ENCODE data around the gene PLET1. TPM values are rescaled to one million over a fixed set of nuclear protein-coding genes. Genes with fewer than 3 reads are reported as not detected.

PLET1 gene
- total RNA-seq, 4 donors from 2014 or later, result not detected

GRCh38 chr11:112277941-112278340, 17.3 kb upstream of the PLET1 start:
- Histone ChIP-seq H3K27ac (no peak overlapping the region), H3K4me1 (peaks cover 0 to 8% (median 5%) of the 10 kb centered on the region in 3 donors), H3K4me3 (no peak overlapping the region), H3K9me3 (no peaks in the 10 kb centered on the region), H3K27me3 (no peaks in the 10 kb centered on the region), H3K36me3 (no peaks in the 10 kb centered on the region)
- intact Hi-C loops (cut with DNase I), result no loop called here
- TF ChIP-seq CTCF (IDR thresholded peaks at IDR 0.05) (no peak), POLR2A (IDR thresholded peaks at IDR 0.05) (no peak)
- DNase-seq, result no peak

- Histone ChIP-seq H3K36me3 (no peaks in the 10 kb centered on the region), H3K4me3 (no peak overlapping the region), H3K9me3 (no peaks in the 10 kb centered on the region), H3K27ac (no peak overlapping the region), H3K4me1 (peaks cover 0 to 8% (median 5%) of the 10 kb centered on the region in 3 donors), H3K27me3 (no peaks in the 10 kb centered on the region)
- DNase-seq, result no peak
- TF ChIP-seq POLR2A (IDR thresholded peaks at IDR 0.05) (no peak), CTCF (IDR thresholded peaks at IDR 0.05) (no peak)
- intact Hi-C loops (cut with DNase I), result no loop called here
- 70 to 78% methylated on average over 1 of the region's 1 CpG for WGBS, 2 donors
Measured at GRCh38 chr11:112277029-112277428, 16.4 kb upstream of the PLET1 start.

GRCh38 chr11:112274007-112274783, 13.5 kb upstream of the PLET1 start:
- Histone ChIP-seq H3K27ac (no peak overlapping the region), H3K4me1 (no peaks in the 10 kb centered on the region), H3K36me3 (no peaks in the 10 kb centered on the region), H3K4me3 (no peak overlapping the region), H3K9me3 (no peaks in the 10 kb centered on the region), H3K27me3 (no peaks in the 10 kb centered on the region)
- 89 to 92% methylated on average over 5 to 7 of the region's 7 CpGs for WGBS, 2 donors
- TF ChIP-seq POLR2A (IDR thresholded peaks at IDR 0.05) (no peak), CTCF (IDR thresholded peaks at IDR 0.05) (no peak)
- DNase-seq, result no peak
- intact Hi-C loops (cut with DNase I), result no loop called here

GRCh38 chr11:112273066-112273465, 12.4 kb upstream of the PLET1 start:
- no peak for DNase-seq
- no peaks in the 10 kb centered on the region for H3K4me1 ChIP-seq
- no peaks in the 10 kb centered on the region for H3K36me3 ChIP-seq
- H3K27ac ChIP-seq, result no peak overlapping the region
- no peaks in the 10 kb centered on the region for H3K9me3 ChIP-seq
- intact Hi-C loops (cut with DNase I), result no loop called here
- no peaks in the 10 kb centered on the region for H3K27me3 ChIP-seq
- 100% methylated on average over 1 of the region's 1 CpG for WGBS, 2 donors
- no peak overlapping the region for H3K4me3 ChIP-seq
- TF ChIP-seq POLR2A (IDR thresholded peaks at IDR 0.05) (no peak), CTCF (IDR thresholded peaks at IDR 0.05) (no peak)

GRCh38 chr11:112271242-112271641, 10.6 kb upstream of the PLET1 start:
- TF ChIP-seq POLR2A (IDR thresholded peaks at IDR 0.05) (no peak), CTCF (IDR thresholded peaks at IDR 0.05) (no peak)
- Histone ChIP-seq H3K36me3 (no peaks in the 10 kb centered on the region), H3K4me1 (no peaks in the 10 kb centered on the region), H3K27me3 (no peaks in the 10 kb centered on the region), H3K27ac (no peak overlapping the region), H3K9me3 (no peaks in the 10 kb centered on the region), H3K4me3 (no peak overlapping the region)
- DNase-seq, result no peak
- intact Hi-C loops (cut with DNase I), result no loop called here
- 91 to 92% methylated on average over 4 of the region's 4 CpGs for WGBS, 2 donors
